A549 (cell line): ENCODE data around the gene BORCS6. TPM values are rescaled to one million over a fixed set of nuclear protein-coding genes. Genes with fewer than 3 reads are reported as not detected.

ENCODE experiments used
- ATAC-seq, 2 experiments: fragments of 200-7000 bp in 1 of 2; fragments of >200 bp in 1 of 2; cut with Nextera tagmentation in 1 of 2; cut with Tn5 transposase in 1 of 2; 3 replicates each; pipeline versions ENCODE4 v1.8.0 to v1.9.1; 2018 to 2020; ENCODE audit warnings: mild to moderate bottlenecking in 1 of 2, moderate library complexity in 1 of 2
- CTCF ChIA-PET: fragments of 300-600 bp; sonication (Branson Sonifier 250); formaldehyde crosslinking; extraction: SDS; loops from one replicate; lab custom pipeline; 2021; ENCODE audit warnings: antibody characterized with exemption, inconsistent platforms; lab: Yijun Ruan, JAX
- POLR2A ChIA-PET: fragments of 350-600 bp; formaldehyde crosslinking; extraction: SDS; loops from one replicate; lab custom pipeline; 2021; ENCODE audit warnings: antibody characterized with exemption, inconsistent platforms; lab: Yijun Ruan, JAX
- DNase-seq, 2 experiments: peaks; one replicate each; pipeline versions ENCODE4 v3.0.0 to v3.0.0-alpha.2; 2011 to 2016; ENCODE audit warnings: low read depth in 1 of 2, low spot score in 1 of 2
- FAIRE-seq: peaks from 2 replicates; lab custom pipeline; 2011; peaks lifted over from hg19 to GRCh38; lab: Jason Lieb, UNC
- H3K27ac ChIP-seq, 2 experiments: fragments of >200 bp; sonication (Bioruptor Twin); formaldehyde crosslinking; 3 replicates each; pipeline ENCODE4 v1.5.1; 2016 to 2017
- H3K4me1 ChIP-seq: fragments of >200 bp; sonication (Bioruptor Twin); formaldehyde crosslinking; 3 replicates; pipeline ENCODE4 v1.6.1; 2016
- H3K4me2 ChIP-seq: fragments of >200 bp; sonication (Bioruptor Twin); formaldehyde crosslinking; 3 replicates; pipeline ENCODE4 v1.6.1; 2016
- H3K4me3 ChIP-seq: fragments of >200 bp; sonication (Bioruptor Twin); formaldehyde crosslinking; 3 replicates; pipeline ENCODE4 v1.5.1; 2016
- H3K9me3 ChIP-seq: fragments of >200 bp; sonication (Bioruptor Twin); formaldehyde crosslinking; 3 replicates; pipeline ENCODE4 v1.6.1; 2016
- CHD2 ChIP-seq: fragments of 150-350 bp; IDR thresholded peaks from 2 replicates; pipeline ENCODE4 v1.6.1; 2014; ENCODE audit warnings: low read length; ENCODE audit not compliant: partially characterized antibody
- EHF ChIP-seq: fragments of 250-450 bp; sonication (Bioruptor Pico); IDR thresholded peaks from 2 replicates; pipeline ENCODE4 v1.5.0; 2020; ENCODE audit warnings: mild to moderate bottlenecking
- EHMT2 ChIP-seq: fragments of 200-600 bp; sonication (generic); IDR thresholded peaks from 2 replicates; pipeline ENCODE4 v1.6.1; 2016; ENCODE audit warnings: antibody characterized with exemption, low read depth, mild to moderate bottlenecking, moderate library complexity
- FOSB ChIP-seq: fragments of 250-450 bp; sonication (Bioruptor Pico); IDR thresholded peaks from 2 replicates; pipeline ENCODE4 v1.5.0; 2020; ENCODE audit warnings: mild to moderate bottlenecking, moderate library complexity
- FOXS1 ChIP-seq: fragments of 250-450 bp; sonication (Bioruptor Pico); IDR thresholded peaks from 2 replicates; pipeline ENCODE4 v1.5.0; 2020; ENCODE audit warnings: mild to moderate bottlenecking, moderate library complexity
- GATA3 ChIP-seq: IDR thresholded peaks from 2 replicates; pipeline ENCODE4 v1.6.1; 2012; ENCODE audit warnings: borderline replicate concordance
- HDAC2 ChIP-seq: fragments of 200-600 bp; sonication (generic); IDR thresholded peaks from 2 replicates; pipeline ENCODE4 v1.6.1; 2016
- HOXA7 ChIP-seq: fragments of 250-450 bp; sonication (Bioruptor Pico); IDR thresholded peaks from 2 replicates; pipeline ENCODE4 v1.5.0; 2020; ENCODE audit warnings: mild to moderate bottlenecking, moderate library complexity
- HOXB5 ChIP-seq: fragments of 250-450 bp; sonication (Bioruptor Pico); IDR thresholded peaks from 2 replicates; pipeline ENCODE4 v1.5.0; 2020; ENCODE audit warnings: mild to moderate bottlenecking, moderate library complexity
- KDM5A ChIP-seq: fragments of 200-600 bp; sonication (generic); IDR thresholded peaks from 2 replicates; pipeline ENCODE4 v1.6.1; 2016; ENCODE audit warnings: antibody characterized with exemption, mild to moderate bottlenecking
- NPAS2 ChIP-seq: fragments of 250-450 bp; sonication (Bioruptor Pico); IDR thresholded peaks from 2 replicates; pipeline ENCODE4 v1.8.0; 2022; ENCODE audit warnings: mild to moderate bottlenecking, moderate library complexity, borderline replicate concordance
- POLR2AphosphoS2 ChIP-seq: conservative IDR thresholded peaks from 2 replicates; pipeline ENCODE4 v1.6.1; 2012; ENCODE audit warnings: low read length, improper control_type of control experiment, inconsistent platforms
- RAD21 ChIP-seq, 2 experiments: fragments of >200 bp in 1 of 2; sonication (Bioruptor Twin) in 1 of 2; formaldehyde crosslinking in 1 of 2; IDR thresholded peaks in 1 of 2; conservative IDR thresholded peaks in 1 of 2; 2 replicates in 1 of 2; 3 replicates in 1 of 2; pipeline ENCODE4 v1.6.1; 2012 to 2018; ENCODE audit warnings: inconsistent platforms in 1 of 2
- RFX5 ChIP-seq: fragments of 450-650 bp; IDR thresholded peaks from 2 replicates; pipeline ENCODE4 v1.7.1; 2014; ENCODE audit warnings: antibody characterized with exemption, mild to moderate bottlenecking, moderate library complexity
- SMC3 ChIP-seq: fragments of >200 bp; sonication (Bioruptor Twin); formaldehyde crosslinking; IDR thresholded peaks from 3 replicates; pipeline ENCODE4 v1.6.1; 2018; ENCODE audit warnings: inconsistent platforms
- ZNF302 ChIP-seq: fragments of 250-450 bp; sonication (Bioruptor Pico); IDR thresholded peaks from 2 replicates; pipeline ENCODE4 v1.9.0; 2021; ENCODE audit warnings: inconsistent platforms, mild to moderate bottlenecking, moderate library complexity
- WGBS: methylation state at CpG from one replicate; pipeline ENCODE4 v1.1.6; 2017; ENCODE audit errors: missing lambda C conversion rate; 5-methylcytosine and 5-hydroxymethylcytosine counted together
- polyA plus RNA-seq, 4 experiments: library from polyadenylated mRNA; depleted of rRNA in 3 of 4; stranded (reverse); fragments of >200 nt; fragmentation: RNase III in 1 of 4; extraction: RNeasy Plus Mini Kit Qiagen cat#74134 plus additional on column Dnase treatment in 1 of 4; gene quantifications; 2 replicates in 3 of 4; 3 replicates in 1 of 4; pipeline ENCODE4 v1.2.3, GENCODE V29; 2011 to 2017
- TF ChIP-seq, protein P1 (sequence below): IDR thresholded peaks from 2 replicates; pipeline ENCODE4 v1.6.1; 2012
- TF ChIP-seq, protein P2 (sequence below): fragments of >200 bp; sonication (Bioruptor Twin); formaldehyde crosslinking; IDR thresholded peaks from 3 replicates; pipeline ENCODE4 v1.5.1; 2016

The BORCS6 gene
- polyA plus RNA-seq, 2 of the 4 experiments (the other 2 are of a cell fraction), result 3.0 to 6.6 TPM

DNA sequence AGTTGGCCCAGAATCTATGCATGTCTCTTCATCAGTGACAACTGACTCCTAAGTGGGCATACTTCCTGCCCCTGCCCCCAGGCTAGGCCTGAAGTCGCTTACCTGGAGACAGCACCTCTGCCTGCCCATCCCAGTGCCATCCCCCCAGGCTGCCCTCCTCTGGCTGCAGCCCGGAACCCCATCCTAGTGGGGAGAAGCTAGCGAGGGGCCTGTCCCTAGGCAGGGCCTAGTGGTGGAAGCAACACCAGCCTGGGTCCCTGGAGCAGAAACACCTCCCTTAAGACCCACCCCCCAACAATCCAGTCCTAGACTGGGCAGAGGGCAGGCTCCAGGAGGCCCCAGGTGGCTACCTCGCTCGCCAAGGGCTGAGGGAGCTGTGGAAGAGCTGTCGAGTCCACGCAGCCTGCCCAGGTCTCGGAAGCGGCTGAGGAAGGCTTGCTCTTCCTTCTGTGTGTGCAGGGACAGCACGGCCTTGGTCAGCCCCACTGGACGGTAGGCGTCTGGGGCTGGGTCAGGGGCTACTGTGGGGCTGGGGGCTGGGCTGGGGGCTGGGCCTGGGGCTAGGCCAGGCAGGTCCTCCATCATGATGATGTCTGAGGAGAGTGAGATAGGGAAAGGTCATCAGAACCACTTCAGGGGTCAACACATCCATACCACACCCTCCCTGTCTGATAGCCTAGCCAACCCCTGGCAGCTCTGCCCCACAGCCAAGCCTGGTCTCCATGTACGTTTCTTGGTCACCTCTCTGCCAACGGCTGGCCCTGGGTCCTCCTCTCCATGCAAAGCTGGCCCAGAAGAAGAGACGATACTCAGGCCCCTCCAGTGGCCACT lies 45.4 kb downstream of the BORCS6 start:
- no peak for ATAC-seq
- no peak for DNase-seq
- Histone ChIP-seq H3K27ac (no peak overlapping the region), H3K4me1 (peaks cover 3% of the 10 kb centered on the region; the same call in 1 of the 3 replicates), H3K4me3 (no peak overlapping the region), H3K9me3 (no peaks in the 10 kb centered on the region), H3K4me2 (no peak overlapping the region)
- ChIA-PET CTCF (interaction anchor here (0.8 to 26.5 kb wide), 5 partner anchors 6 to 65 kb away, joined by 3 to 601 read pairs (median 4); partner anchors contain the start of genes PER1 and VAMP2), POLR2A (no interaction called here)
- no peak for FAIRE-seq
- TF ChIP-seq ZNF302 (no peak), NPAS2 (CRISPR knock-in tag) (no peak), FOXS1 (no peak), CHD2 (no peak), HOXB5 (no peak), HOXA7 (CRISPR knock-in tag) (no peak), EHF (CRISPR knock-in tag) (no peak), RAD21 (conservative IDR thresholded peaks at IDR 0.05 in 1 of 2, IDR thresholded peaks at IDR 0.05 in 1 of 2) (no peak), EHMT2 (no peak), POLR2AphosphoS2 (no peak; the same call in 1 of the 2 replicates), KDM5A (no peak), RFX5 (no peak), SMC3 (no peak)
- TF ChIP-seq, protein P1, sequence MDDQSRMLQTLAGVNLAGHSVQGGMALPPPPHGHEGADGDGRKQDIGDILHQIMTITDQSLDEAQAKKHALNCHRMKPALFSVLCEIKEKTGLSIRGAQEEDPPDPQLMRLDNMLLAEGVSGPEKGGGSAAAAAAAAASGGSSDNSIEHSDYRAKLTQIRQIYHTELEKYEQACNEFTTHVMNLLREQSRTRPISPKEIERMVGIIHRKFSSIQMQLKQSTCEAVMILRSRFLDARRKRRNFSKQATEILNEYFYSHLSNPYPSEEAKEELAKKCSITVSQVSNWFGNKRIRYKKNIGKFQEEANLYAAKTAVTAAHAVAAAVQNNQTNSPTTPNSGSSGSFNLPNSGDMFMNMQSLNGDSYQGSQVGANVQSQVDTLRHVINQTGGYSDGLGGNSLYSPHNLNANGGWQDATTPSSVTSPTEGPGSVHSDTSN, result no peak
- TF ChIP-seq, protein P2, sequence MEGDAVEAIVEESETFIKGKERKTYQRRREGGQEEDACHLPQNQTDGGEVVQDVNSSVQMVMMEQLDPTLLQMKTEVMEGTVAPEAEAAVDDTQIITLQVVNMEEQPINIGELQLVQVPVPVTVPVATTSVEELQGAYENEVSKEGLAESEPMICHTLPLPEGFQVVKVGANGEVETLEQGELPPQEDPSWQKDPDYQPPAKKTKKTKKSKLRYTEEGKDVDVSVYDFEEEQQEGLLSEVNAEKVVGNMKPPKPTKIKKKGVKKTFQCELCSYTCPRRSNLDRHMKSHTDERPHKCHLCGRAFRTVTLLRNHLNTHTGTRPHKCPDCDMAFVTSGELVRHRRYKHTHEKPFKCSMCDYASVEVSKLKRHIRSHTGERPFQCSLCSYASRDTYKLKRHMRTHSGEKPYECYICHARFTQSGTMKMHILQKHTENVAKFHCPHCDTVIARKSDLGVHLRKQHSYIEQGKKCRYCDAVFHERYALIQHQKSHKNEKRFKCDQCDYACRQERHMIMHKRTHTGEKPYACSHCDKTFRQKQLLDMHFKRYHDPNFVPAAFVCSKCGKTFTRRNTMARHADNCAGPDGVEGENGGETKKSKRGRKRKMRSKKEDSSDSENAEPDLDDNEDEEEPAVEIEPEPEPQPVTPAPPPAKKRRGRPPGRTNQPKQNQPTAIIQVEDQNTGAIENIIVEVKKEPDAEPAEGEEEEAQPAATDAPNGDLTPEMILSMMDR, result no peak
- WGBS, result 92% methylated on average over 14 of the region's 15 CpGs

DNA sequence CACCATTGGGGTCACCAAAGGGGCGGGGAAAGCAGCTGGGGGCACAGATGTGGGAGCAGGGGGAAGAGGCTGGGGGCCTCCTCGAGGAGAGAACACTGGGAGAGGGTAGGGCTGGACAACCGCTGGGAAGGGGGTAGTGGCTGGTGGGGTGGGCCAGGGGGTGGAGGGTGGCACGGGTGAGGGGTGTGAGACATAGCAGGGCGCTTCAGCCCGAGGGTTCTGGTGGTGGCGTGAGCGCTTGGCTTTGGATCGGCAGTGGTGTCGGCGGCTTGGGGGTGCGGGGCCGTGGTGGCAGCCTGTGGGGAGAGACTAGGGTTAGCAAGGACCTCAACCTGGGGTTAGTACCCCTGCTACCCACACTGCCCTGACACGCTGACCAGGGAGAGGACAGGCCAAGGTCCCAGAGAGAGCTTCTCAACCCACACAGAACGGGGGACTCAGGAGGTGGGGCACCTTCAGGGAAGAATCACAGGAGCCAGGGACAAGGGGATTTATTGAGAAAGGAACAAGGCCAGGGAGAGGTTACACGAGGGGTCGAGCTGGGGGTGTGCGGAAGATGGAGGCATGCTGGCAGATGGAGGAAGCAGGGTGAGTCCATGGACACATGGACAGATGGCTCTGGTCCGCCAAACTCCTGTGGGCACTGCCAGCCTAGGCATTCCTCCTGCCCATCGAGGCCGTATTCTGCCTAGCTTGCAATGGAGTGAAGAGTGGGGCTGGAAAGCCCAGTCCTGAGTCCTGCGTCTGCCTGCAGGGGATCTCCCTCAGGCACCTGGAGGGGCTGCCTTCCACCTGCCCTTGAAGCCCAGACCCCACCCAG lies 46.2 kb downstream of the BORCS6 start:
- ATAC-seq (no peak), DNase-seq (no peak), FAIRE-seq (no peak)
- peaks cover 5% of the 10 kb centered on the region; the same call in 1 of the 3 replicates for H3K4me1 ChIP-seq
- peak; percentile 45 for TF ChIP-seq POLR2AphosphoS2
- no peak for TF ChIP-seq EHMT2
- no peak overlapping the region for H3K4me3 ChIP-seq
- 87% methylated on average over 20 of the region's 22 CpGs for WGBS
- no peak overlapping the region for H3K27ac ChIP-seq
- H3K4me2 ChIP-seq, result no peak overlapping the region
- CTCF ChIA-PET, result interaction anchor here (1.1 to 26.5 kb wide), 5 partner anchors 5 to 70 kb away, joined by 3 to 601 read pairs (median 79); partner anchors contain the start of genes HES7, PER1 and VAMP2
- POLR2A ChIA-PET, result interaction anchor here (1.1 kb wide), 1 partner anchor 30 kb away, joined by 7 read pairs; no protein-coding TSS in a partner anchor
- no peaks in the 10 kb centered on the region for H3K9me3 ChIP-seq

DNA sequence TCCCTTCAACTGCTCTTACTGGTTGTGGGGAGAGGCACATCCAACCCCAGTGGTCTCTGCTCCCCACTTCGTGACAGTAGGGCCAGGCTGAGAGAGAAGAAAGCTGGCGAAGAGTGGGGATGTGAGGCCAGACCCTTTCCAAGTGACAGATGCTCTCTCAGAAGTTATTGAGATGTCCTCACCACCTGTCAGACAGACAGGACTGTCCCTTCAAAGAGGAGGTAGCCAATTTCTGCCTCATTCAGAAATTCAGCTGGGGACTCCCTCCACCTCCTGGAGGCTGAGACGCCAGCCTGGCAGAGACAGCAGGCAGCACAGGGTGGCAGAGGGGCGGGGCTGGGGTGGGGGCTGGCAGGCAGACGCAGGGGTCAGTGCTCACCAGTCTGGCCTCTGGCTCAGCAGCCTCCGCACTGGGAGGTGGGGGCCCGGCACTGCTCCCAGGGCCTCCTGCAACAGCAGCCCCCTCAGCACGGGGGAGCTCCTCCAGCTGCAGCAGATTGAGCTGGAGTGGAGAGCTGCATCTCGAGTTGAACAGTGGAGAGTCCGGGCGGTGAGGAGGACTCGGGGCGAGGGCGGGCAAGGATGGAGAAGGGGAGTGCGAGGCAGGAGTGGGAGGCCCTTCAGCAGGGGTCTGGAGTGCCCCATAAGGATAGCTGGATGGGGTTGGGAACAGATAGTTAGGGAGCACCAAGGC lies 46.9 kb downstream of the BORCS6 start:
- no peaks in the 10 kb centered on the region for H3K9me3 ChIP-seq
- TF ChIP-seq EHF (CRISPR knock-in tag) (no peak), HDAC2 (no peak), GATA3 (no peak), POLR2AphosphoS2 (no peak), FOSB (CRISPR knock-in tag) (no peak)
- FAIRE-seq (no peak), DNase-seq (no peak), ATAC-seq (no peak)
- no peak overlapping the region for H3K27ac ChIP-seq
- WGBS, result 93% methylated on average over 9 of the region's 15 CpGs
- no peak overlapping the region for H3K4me3 ChIP-seq
- H3K4me2 ChIP-seq, result no peak overlapping the region
- peaks cover 6% of the 10 kb centered on the region; the same call in 2 of the 3 replicates for H3K4me1 ChIP-seq
- POLR2A ChIA-PET, result interaction anchor here (1.1 kb wide), 1 partner anchor 30 kb away, joined by 7 read pairs; no protein-coding TSS in a partner anchor
- CTCF ChIA-PET, result interaction anchor here (1.1 to 26.5 kb wide), 5 partner anchors 4 to 70 kb away, joined by 3 to 601 read pairs (median 79); partner anchors contain the start of genes HES7, PER1 and VAMP2
